NCI-H1930 (cell line): ENCODE measurements around the gene PLCB4.

Source experiments
- DNase-seq, 2 experiments: peaks; one replicate each; lab custom pipeline; 2025; lab: John Stamatoyannopoulos, UW

The PLCB4 gene

DNA sequence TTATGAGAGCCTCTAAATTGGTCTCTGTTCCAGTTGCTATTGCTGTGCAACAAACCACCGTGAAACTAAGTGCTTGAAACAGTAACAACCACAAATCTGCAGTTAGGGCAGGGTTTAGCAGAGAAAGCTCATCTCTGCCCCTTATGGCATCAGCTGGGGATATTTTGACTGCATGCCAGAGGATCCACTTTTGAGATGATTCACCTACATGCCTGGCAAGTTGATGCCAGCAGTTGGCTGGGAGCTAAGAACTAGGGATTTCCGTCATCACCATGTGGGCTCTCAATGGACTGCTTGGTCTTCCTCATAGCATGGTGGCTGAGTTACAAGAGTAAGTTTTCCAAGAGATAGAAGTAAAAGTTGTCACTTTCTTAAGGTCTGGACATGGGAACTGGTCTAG lies 35.1 kb downstream of the PLCB4 start:
- no peak for DNase-seq

DNA sequence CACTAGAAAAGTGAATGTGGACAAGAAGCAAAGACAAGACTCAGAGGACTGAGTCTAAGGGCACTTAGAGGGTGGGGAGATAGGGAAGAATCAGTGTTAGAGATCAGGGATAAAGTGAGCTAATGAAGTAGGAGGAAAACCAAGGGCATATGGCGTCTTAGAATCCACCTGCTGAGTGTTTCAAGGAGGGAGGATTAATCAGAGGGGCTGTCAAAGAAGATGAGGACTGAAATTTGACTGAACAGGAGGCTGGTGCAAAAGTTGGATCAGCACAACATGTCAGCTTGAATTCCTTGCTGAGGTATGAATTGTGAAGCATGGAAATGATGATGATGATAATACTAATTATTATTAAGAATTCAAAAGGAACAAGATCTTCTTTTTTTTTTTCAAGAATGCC lies 39.4 kb downstream of the PLCB4 start:
- no peak for DNase-seq

DNA sequence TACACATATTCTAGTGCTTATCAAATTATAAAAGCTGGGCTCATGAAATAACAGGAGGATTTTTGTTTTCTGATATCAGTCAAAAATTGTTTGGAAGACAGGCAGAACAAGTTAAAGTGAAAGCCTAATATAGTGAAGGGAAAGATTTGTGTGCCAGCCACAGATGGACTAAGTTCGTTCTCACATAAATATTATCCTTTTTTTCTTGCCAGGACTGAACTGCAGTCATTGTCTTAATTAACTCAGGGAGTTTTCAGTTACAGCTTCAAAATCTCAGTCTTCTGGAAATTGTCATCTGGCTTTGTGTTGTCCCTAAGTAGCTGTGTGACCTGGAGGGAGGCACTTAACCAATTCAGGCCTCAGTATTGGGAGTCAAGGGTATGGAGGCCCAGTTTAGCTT lies 40.7 kb downstream of the PLCB4 start:
- no peak for DNase-seq

DNA sequence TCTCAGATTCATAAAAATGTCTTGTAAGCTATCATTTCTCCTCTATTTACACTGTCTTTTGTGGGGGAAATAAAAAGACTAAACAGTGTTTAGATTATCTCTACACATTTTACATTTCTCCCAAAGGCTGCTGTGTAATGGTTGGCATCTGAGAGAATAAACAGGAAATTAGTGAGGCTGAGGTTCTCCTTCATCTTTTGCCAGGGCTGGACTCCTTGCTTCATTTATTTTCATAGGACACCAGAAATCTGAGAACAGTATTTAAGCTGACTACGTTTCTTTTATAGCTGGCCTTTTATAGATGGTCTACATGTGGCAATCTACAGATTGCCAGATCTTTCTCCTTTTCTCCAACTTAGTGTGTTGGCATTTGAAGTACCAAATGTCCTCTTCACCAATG lies 41.5 kb downstream of the PLCB4 start:
- no peak for DNase-seq

DNA sequence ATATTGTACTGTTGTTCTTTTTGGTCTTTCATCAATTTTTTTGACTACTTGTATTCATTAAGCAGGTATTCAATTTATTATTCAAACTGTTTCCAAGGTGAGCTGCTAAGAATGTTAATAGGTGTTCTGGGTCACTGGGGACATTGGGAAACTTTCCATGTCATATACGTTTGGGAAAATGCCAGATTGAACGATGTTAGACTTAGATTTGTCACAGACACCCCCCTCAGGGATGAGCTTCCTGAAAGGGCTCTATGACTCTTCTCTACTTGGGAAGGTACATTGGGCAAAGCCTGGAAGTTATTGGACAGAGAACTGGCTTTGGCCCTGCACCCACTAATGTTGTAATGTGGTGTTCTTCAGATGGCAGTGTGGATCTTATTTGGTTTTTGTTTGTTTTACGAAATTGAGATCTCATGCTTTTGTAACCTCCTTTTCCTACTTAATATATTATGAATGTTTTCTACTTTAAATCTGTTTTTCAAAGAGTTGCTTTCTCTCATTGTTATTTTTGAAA lies 42.1 kb downstream of the PLCB4 start:
- DNase-seq, result no peak

DNA sequence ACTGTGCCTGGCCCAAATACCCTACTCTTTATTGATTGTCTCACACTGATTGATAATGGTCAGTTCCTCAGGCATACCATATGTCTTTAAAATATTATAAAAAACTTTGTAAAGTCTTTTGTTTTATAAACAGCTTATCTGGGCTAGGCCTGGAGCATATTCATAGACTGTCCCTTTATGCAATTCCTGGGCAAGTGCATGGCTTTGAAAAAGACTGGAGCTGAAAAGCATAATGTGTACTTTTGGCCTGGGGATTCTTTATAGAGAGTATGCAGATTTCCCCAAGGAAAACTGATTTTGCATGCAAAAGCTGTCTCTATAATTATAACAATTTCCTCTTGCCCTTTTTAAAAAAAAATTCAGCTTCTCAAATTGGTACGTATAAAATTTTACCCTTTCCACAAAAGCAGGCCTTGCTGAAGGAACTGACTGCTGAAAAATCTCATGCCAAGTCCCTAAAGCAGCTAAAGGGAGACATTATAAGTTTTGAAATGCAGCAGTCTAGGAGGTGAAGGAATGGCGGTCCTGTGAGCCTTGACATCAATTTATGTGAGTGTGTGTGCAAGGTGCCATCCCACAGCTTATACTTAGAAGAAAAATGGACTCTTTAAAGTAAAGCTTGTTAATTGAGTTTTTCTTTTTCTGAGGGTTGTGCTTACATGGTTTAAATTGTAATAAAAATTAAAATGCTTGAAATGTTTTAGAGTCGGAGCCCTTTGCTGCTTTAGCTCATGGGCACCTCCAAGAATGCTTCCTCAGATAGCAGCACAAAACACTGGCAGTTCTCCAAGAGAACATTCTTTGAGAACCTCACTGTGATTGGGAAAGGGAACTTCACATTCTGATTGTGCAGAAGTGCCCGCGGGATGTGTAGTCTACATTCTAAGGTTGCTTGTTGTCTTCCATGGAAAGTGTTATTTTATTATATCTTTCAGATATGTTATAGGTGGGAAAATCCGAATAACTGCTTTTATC lies 43.9 kb downstream of the PLCB4 start:
- no peak for DNase-seq

DNA sequence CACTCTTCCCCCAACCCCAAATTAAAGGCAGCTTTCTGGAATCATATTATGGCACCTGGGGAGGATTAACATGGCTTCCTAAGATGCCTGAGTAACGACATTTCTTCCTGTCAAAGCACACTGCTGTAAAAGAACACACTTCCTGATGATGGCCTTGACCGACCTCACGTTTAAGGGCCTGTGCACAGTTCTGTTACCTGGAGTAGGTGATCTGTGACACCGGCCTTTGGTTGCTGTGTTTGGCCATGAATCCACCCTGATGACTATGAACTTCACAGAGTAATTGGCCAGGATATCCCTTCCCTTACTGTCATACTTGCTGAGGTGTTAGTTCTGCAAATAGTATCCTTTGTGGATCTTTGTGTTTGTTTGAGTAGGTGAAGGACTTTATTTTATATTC lies 45.8 kb downstream of the PLCB4 start:
- no peak for DNase-seq

DNA sequence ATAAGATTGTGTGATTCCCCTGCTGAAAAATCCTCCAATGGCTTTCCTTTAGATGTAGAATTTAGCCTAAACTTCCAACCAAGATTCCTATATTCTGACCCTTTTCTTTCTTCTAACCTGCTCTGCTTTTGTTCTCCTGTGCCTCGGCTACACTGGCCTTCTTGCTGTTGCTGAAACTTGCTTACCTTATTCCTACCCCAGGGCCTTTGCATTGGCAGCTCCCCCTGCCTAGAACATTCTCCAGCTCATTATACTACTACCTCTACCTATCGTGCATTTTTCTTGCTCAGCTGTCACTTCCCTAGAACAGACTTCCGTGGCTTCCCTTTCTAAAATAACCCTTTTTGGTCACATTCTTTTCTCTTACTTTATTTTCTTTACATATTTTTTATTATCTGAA lies 48.7 kb downstream of the PLCB4 start:
- no peak for DNase-seq

DNA sequence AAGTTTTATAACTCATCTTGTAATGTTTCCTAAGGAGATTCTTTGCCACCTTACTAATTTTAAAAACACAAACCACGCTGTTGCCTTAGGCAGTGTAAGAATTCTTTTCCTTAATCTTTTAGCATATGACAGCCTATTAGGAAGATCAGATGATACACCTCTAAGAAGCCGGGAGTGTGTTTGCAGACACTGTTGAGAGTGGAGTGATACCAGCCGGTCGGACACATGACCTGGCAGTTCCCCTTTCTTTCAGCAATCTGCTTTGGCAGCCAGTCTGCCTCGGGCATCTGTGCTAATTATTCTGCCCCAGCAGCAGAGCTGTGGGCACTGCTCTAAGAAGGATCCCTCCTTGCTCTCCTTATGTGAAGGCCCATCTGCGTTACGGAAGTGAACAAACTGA lies 50.9 kb downstream of the PLCB4 start:
- DNase-seq, result no peak

DNA sequence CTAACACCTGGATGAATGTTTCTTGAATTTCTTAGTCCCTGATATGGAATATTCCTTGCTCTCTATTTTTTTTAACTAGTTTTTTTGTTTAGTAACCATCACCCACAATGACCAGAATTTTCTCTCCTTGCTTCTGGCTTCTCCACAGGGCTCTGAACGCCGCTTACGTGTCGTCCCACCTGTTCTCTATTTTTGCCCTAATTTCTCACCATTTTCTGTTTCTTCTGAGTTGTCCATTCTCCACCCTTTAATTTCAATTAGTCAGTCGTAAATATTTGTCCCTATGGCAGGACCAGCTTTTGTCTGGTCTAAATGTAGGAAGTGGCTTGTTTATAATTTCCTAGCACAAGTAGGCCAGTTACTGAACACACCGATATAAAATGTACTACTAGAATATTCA lies 52.3 kb downstream of the PLCB4 start:
- no peak for DNase-seq

DNA sequence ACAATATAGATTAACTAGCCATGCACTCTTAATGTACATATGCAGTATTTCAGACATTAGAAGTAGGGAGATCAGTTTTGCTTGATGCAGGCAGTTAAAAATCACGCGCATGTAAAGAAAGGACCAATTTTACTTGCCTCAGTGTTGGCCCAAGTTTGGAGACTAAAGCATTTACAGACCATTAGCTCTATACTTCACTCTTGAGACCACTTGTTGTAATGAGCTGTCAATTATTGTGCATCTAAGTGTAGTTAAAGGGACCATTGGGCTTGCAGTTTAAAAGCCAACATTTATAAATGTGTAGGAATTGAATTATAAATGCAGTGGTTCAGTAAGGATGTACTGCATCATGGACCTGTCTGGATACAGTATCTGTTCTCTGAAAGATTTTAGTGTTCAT lies 53.7 kb downstream of the PLCB4 start:
- DNase-seq, result peak in 1 of 2 experiments; percentile 3

DNA sequence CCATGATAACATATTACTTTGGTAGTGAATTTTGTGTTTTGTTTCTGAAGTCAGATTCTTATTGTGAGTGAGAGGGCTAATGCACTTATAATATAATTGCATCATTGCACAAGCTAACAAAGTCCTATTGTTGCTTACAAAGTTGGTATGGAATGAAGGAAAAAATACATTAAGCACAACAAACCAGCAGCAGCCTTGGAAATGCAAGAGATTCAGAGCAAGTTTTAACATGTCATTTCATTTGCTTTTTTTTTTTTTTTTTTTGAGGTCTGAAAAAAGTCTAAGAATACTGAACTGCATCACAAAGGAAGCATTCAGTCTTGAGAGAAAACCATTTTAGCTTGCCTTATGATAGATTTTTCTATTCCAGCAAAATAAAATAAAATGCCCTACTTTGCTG lies 57.6 kb downstream of the PLCB4 start:
- no peak for DNase-seq

DNA sequence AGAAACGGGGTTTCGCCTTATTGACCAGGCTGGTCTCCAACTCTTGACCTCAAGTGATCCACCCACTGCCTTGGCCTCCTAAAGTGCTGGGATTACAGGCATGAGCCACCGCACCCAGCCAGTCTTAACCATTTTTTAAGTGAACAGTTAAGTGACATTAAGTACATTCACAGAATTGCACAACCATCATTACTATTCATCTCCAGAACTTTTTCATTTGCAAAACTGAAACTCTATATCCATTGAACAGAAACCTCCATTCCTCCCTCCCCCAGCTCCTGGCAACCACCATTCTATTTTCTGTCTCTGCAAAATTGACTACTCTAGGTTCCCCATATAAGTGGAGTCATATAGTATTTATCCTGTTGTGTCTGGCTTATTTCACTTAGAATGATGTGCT lies 59.7 kb downstream of the PLCB4 start:
- DNase-seq, result no peak

DNA sequence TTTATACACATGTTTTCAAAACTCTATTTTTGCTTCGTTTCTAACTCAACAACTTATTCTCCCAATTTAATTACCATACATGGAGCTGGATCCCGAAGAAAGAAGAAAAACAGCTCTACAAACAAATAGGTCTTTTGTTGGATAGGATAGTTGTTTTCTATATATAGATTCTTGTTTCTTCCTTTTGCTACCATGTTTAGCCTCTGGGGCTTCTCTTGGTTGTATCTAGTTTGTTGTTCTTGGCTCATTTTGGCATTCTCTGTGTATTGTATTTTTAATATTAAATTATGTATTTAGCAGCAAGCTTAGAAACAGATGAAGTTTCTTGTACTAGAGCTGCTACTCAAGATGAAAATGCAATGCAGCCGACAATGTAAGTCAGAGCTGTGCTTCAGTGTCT lies 60.9 kb downstream of the PLCB4 start:
- no peak for DNase-seq

DNA sequence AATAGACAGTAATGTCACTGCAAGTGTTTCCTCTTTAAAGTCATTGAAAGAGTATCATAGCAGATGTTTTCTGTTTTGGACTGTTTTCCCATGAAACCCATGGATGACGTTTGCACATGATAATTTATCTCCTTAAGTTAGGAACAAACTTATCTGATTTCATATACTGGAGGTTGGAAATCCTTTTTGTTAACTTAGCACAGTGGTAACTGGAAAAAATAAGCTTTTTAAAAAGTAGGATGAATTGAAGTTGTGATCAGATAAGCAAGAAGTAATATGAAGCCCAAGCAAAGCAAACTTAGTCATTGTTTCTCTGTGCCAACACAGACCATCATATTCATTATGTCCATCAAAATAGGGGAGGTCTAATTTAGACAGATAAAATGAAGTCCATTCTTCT lies 61.6 kb downstream of the PLCB4 start:
- DNase-seq, result no peak

DNA sequence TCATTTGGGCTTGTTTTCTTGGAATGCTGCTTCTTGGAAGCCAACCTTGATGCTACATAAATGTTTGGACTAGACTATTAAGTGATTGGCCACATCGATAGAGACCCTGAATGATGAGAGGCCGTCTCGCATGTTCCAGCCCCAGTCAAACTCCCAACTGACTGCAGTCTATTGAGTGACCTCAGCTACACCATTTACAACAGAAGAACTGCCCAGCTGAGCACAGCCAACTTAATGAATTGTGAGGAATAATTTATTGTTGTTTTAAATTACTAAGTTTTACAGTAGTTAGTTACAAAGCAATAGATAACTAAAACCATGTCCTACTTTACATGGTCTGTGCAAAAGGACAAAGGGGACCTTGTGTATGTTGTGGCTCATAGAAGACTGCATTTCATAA lies 63.0 kb downstream of the PLCB4 start:
- DNase-seq, result no peak

DNA sequence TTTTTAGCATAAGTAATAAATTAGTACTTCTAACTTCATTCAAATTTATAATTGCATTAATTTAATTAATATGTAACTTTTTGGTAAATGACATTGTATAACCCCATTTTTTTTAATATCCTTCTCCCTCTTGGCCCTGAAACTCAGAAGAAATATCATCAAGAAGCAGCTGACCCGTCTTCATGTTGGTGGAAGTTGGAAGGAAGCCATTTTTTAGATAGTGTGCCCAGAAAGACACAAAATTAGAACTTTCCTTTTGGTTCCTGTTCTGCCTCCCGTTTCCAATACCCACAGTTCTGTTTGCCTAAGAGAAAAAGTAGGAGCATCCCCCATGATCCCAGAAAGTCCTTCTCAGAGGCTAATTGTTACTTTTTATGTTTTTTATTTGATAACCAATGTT lies 65.5 kb downstream of the PLCB4 start:
- DNase-seq, result no peak

DNA sequence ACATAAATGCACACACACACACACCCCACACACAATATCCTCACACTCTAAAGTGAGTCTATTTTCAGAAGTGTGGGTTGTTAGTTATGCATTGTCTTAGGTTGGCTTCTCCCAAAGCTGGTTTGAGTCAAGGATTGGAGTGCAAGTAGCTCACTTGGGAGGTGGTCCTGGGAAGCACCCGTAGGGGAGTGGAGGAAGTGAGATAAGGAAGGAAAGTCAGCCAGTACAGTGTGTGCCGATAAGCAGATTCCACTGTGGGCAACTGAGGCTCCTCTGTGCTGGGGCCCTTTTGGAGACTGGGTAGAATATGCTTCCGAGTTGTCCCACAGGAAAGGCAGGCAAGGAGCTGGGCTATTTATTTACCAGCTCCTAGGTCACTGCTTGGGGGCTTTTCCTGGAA lies 67.2 kb downstream of the PLCB4 start:
- DNase-seq, result no peak

DNA sequence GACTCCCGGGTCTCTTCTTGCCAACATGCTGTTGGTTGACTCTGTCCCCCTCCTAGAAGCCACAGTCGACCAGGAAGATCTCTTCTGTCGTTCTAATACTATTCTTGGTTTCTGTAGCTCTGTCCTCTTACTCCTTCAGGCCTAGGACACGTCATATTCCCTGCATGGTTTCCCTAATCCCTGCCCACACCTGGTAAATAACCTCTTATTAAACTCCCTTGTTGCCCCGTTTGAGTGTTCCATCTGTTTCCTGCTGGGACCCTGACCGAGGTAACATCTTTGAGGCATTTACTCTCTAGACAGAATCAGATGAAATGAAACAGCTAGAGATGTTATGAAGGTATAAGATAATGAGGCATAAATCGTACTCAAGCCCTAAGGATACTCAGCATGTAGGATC lies 68.1 kb downstream of the PLCB4 start:
- DNase-seq, result no peak

DNA sequence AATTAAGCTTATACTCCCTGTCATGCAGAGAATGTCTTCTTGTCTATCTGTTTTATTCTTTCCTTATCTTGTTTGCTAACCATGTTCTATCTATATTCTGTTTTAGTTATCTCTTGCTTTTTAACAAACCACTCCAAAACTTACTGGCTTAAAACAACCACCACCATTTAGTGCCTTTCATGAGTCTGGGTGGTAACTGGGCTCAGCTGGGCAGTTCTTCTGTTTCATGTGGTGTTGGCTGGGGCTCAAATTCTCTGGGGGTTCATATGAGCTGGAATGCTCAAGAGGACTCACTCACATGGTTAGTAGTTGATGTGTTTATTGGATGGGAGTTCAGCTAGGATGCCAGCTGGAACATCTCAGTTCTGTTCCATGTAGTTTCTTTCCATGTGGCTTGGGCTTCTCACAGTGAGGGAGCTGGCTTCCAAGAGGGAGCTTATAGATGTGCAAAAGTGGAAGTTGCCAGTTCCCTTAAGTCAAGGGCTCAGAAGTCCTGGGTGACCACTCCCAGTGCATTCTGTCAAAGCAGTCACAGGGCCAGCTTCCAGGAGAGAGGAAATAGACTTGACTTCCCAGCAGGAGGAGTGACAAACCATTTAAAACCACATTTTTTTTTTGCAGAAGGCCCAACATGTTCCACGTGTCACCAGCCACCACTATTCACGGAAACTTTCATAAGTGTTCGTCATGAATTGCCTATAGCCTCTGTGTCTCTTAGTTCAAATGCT lies 70.4 kb downstream of the PLCB4 start:
- DNase-seq, result no peak

DNA sequence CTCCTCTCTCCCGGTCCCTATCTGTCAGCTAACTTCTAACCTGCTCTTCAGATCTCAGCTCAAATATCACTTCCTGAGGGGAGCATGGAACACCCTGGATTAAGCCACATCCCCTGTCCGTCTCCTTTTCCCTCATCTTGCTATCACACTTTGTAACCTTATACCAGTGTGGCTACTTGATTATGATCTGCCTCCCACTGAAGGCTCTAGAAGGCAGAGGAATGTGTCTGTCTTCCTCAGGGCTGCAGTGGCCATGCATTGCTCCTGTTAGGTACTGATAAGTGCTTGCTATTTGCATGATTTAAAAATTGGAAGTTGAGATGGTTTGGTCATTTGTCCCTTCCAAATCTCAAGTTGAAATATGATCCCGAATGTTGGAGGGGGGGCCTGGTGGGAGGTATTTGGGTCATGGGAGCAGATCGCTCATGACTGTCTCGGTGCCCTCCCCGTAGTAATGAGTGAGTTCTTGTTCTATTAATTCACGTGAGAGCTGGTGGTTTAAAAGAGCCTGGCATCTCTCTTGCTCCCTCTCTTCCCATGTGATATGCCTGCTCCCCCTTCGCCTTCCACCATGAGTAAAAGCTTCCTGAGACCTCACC lies 71.4 kb downstream of the PLCB4 start:
- no peak for DNase-seq

DNA sequence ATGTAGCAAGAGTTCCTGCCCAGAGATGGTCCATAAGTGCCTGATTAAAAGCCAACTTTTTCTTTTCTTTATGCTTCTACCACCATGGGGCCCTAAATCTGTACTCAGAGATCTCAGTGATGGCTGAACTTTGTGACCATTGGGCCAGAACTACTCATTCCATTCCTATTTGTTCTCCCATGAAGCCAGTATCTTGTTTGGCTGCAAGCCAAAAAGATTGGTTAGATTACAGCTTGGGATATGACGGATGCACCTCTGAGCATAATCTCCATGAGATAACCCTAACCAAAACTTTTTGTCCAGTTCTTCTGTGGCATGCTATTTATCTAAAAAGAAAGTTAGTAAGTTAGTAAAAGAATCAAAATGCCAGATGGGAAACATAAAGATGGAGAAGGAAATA lies 72.2 kb downstream of the PLCB4 start:
- DNase-seq, result no peak

DNA sequence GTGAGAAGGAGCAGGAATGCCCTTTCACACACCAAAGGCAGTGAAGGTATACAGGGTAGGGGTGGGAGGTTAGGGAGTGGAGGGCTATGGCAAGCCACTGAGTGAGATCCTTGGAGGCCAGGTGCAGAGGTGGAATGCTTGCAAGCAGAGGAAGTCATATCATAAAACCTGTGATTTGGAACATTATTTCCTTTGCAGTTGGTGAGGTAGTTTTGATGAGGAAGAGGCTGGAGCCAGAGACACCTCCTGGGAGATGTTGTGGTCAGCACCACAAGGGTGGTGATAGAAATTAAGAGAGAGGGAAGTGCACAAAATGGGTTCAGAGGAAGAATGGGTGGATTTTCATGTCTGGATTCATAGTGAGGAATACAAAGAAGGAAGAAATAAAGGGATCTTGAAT lies 73.0 kb downstream of the PLCB4 start:
- no peak for DNase-seq
